Esophagus (tissue), 2 donors: ENCODE results near the gene ALKBH3. TPM values are rescaled to one million over a fixed set of nuclear protein-coding genes. Genes with fewer than 3 reads are reported as not detected.
A peak's percentile ranks its signal among the peaks of the same experiment; 100 is the strongest.

Source experiments
- H3K27ac ChIP-seq, 2 donors: one replicate each; pipeline ENCODE4 v1.5.1; 2013; ENCODE audit warnings: low read depth in 2 of 2, mild to moderate bottlenecking in 2 of 2, inconsistent platforms in 1 of 2, low read length in 1 of 2, moderate library complexity in 1 of 2
- H3K27me3 ChIP-seq, 2 donors: one replicate each; pipeline ENCODE4 v1.6.1; 2013; ENCODE audit warnings: low read length in 2 of 2, control low read depth in 1 of 2, mild to moderate bottlenecking in 1 of 2; ENCODE audit not compliant: insufficient read depth in 2 of 2, control insufficient read depth in 1 of 2
- H3K36me3 ChIP-seq, 2 donors: one replicate each; pipeline ENCODE4 v1.6.1; 2013; ENCODE audit warnings: low read length in 1 of 2; ENCODE audit not compliant: control insufficient read depth in 2 of 2, insufficient read depth in 2 of 2
- H3K4me1 ChIP-seq, 2 donors: one replicate each; pipeline ENCODE4 v1.6.1; 2013; ENCODE audit warnings: low read length in 1 of 2; ENCODE audit not compliant: control insufficient read depth in 2 of 2, insufficient read depth in 2 of 2
- H3K4me3 ChIP-seq, 2 donors: one replicate each; pipeline ENCODE4 v1.5.1; 2013; ENCODE audit warnings: low read length in 2 of 2, mild to moderate bottlenecking in 2 of 2, low read depth in 1 of 2, moderate library complexity in 1 of 2
- H3K9me3 ChIP-seq, 2 donors: one replicate each; pipeline ENCODE4 v1.6.1; 2013; ENCODE audit warnings: mild to moderate bottlenecking in 2 of 2, low read depth in 1 of 2, low read length in 1 of 2, moderate library complexity in 1 of 2; ENCODE audit not compliant: control insufficient read depth in 2 of 2, insufficient read depth in 1 of 2
- WGBS, 2 donors: extraction: QIAGEN DNeasy Blood & Tissue Kit; methylation state at CpG; one replicate each; pipeline ENCODE4 v1.1.7; 2013; 5-methylcytosine and 5-hydroxymethylcytosine counted together
- polyA plus RNA-seq, 2 donors: library from polyadenylated mRNA; stranded (reverse); fragments of 200-250 nt; gene quantifications; one replicate each; pipeline ENCODE4 v1.2.3, GENCODE V29; 2013
- donor health status: healthy with polysubstance abuse.
- donor health status: Bipolar disorder and iron deficiency.

ALKBH3 gene
- polyA plus RNA-seq, 2 donors, result 15.3 to 23.2 TPM

DNA sequence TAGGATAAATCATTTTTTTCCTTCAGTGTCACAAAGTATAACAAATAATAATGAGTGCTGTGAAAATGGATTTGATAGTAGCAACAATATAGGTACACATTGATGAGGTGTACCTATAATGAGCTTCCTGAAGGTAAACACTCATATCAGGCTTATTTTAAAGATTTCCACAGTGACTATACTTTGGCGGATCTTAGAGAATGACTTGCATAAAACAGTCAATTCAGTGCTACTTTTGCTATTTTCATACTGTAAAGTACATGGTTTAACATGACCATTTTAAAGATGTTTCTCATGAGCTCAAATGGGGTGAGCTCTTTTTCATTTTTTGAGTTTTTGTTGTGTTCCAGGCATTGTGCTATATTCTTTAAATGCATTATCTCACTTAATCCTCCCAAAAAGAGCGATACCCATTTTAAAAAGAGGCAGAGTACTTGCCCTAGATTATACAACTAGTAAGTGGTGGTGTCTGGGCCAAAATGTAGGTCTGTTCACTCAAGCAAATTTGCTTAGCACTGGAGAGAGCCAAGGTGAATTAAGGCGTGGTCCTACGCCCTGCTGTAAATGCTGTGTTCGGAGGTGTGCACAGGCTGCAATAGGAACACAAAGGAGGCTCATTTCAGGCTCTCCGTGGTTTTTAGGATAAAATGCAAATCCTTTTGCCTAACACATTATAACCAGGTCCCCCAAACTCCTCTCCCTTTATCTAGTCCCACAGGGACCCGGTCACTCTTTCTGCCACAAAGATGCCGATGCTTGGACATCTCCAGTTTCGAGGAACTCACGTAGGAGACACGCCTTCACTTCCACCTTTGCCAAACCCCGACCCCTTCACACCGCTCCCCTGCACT is 617 bp upstream of the ALKBH3 start:
- WGBS, 2 donors, result 43 to 48% methylated on average over 13 of the region's 13 CpGs
- Histone ChIP-seq H3K4me1 (no peaks in the 10 kb centered on the region), H3K4me3 (peak overlapping the region; percentile 74 to 93), H3K36me3 (peaks cover 0 to 4% of the 10 kb centered on the region in 2 donors), H3K27ac (no peak overlapping the region), H3K27me3 (no peaks in the 10 kb centered on the region), H3K9me3 (no peaks in the 10 kb centered on the region)

DNA sequence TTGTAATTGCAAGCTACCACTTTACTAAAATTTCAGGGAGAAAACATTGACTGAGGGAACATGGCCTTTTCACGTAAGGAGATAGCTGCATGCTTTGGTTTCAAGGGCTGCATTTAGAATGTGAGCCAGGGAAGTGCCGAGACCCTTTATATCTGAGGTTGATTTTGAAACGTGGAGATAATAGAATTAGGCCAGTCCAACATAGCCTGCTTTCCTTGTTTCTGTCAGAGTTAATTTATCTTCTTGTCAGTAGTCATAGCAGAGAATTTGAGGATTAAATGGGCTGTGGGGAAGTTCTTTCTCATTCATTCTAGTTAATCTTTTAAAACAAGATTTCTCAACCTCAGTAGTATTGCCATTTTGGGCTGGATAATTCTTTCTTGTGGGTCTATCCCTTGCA is 12.2 kb downstream of the ALKBH3 start:
- H3K9me3 ChIP-seq, result no peaks in the 10 kb centered on the region
- peaks cover 2 to 11% of the 10 kb centered on the region in 2 donors for H3K36me3 ChIP-seq
- no peaks in the 10 kb centered on the region for H3K4me1 ChIP-seq
- no peak overlapping the region for H3K27ac ChIP-seq
- no peaks in the 10 kb centered on the region for H3K27me3 ChIP-seq
- no peak overlapping the region for H3K4me3 ChIP-seq
- WGBS, 2 donors, result 39 to 53% methylated on average over 3 of the region's 3 CpGs

DNA sequence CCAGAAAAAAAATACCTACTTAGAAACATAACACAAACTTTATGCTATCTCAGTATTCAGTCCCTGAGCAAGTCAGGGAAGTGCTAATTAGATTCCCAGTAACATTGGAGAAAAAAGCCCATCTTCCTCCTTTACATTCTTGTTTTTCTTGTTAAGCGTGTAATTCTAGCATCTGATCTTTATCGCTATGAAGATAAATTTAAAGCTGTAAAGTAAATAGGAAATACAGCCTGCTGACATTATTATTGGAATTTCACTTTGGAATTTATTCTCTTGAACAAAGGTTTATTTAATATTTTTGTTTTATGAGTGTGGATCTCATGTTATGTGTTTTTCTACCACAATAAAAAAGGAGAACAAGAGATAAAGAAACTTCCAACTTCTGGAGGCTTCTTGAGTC is 13.9 kb downstream of the ALKBH3 start:
- H3K36me3 ChIP-seq, result peaks cover 7 to 23% of the 10 kb centered on the region in 2 donors
- H3K27ac ChIP-seq, result no peak overlapping the region
- 59 to 64% methylated on average over 2 of the region's 2 CpGs for WGBS, 2 donors
- H3K4me1 ChIP-seq, result no peaks in the 10 kb centered on the region
- no peaks in the 10 kb centered on the region for H3K27me3 ChIP-seq
- no peaks in the 10 kb centered on the region for H3K9me3 ChIP-seq
- no peak overlapping the region for H3K4me3 ChIP-seq

DNA sequence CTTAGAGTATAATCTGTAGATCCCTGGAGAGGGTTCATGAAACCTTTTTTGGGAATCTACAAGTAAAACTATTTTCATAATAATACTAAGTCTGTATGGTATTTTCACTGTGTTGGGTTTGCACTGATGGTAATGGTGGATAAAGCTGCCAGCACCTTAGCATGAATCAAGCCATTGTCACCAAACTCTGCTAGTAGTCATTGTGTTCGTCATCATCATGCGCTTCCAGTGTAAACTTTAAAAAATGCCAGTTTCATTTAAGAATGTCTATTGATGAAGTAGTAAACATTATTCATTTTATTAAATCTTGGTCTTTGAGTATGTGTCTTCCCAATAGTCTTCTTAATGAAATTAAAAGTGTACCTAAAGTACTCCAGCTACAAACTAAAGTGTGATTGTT is 15.0 kb downstream of the ALKBH3 start:
- Histone ChIP-seq H3K27me3 (no peaks in the 10 kb centered on the region), H3K4me1 (no peaks in the 10 kb centered on the region), H3K27ac (no peak overlapping the region), H3K9me3 (no peaks in the 10 kb centered on the region), H3K4me3 (no peak overlapping the region), H3K36me3 (peaks cover 7 to 23% of the 10 kb centered on the region in 2 donors)
- WGBS, 2 donors, result 95 to 97% methylated on average over 2 of the region's 2 CpGs

DNA sequence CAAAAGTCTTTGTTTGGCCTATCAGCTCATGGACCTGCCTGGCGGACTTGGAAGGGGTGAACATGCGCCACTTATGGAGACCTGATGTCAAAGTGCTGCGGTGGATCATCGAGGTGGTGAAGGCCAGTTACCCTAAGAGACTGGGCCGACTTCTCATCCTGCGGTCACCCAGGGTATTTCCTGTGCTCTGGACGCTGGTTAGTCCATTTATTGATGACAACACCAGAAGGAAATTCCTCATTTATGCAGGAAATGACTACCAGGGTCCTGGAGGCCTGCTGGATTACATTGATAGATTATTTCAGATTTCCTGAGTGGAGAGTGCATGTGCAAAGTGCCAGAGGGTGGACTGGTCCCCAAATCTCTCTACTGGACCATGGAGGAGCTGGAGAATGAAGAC is 17.9 kb downstream of the ALKBH3 start:
- no peak overlapping the region for H3K27ac ChIP-seq
- no peak overlapping the region for H3K4me3 ChIP-seq
- WGBS, 2 donors, result 92% methylated on average over 7 of the region's 7 CpGs
- no peaks in the 10 kb centered on the region for H3K4me1 ChIP-seq
- no peaks in the 10 kb centered on the region for H3K27me3 ChIP-seq
- H3K9me3 ChIP-seq, result no peaks in the 10 kb centered on the region
- peaks cover 15 to 19% of the 10 kb centered on the region in 2 donors for H3K36me3 ChIP-seq

DNA sequence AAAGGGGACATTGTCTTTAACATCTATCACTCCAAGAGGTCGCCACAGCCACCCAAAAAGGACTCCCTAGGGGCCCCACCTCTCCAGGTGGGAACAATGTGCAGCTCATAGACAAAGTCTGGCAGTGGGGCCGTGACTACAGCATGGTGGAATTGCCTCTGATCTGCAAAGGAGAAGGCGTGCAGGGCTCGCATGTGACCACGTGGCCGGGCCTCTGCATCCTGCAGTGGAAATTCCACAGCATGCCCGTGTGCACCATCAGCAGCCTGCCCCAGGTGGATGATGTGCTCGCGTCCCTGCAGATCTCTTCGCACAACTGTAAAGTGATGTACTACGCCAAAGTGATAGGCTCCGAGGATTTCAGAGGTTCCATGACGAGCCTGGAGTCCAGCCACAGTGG is 18.5 kb downstream of the ALKBH3 start:
- peaks cover 15 to 19% of the 10 kb centered on the region in 2 donors for H3K36me3 ChIP-seq
- H3K27ac ChIP-seq, result no peak overlapping the region
- H3K4me1 ChIP-seq, result no peaks in the 10 kb centered on the region
- no peak overlapping the region for H3K4me3 ChIP-seq
- H3K9me3 ChIP-seq, result no peaks in the 10 kb centered on the region
- WGBS, 2 donors, result 88 to 89% methylated on average over 13 of the region's 13 CpGs
- H3K27me3 ChIP-seq, result no peaks in the 10 kb centered on the region

DNA sequence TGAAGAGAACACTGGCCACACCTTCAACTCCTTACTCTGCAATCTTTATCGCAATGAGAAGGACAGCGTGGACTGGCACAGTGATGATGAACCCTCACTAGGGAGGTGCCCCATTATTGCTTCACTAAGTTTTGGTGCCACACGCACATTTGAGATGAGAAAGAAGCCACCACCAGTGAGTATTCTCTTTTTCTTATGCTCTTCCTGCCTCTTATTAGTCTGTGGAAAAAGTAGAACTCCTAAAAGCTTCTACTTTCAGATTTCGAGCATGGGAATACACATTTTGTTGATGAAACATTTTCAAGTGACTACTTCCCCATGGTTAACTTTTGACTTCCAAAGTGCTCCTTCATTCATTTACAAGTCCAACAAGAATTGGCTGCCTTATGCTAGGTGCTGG is 20.9 kb downstream of the ALKBH3 start:
- Histone ChIP-seq H3K27ac (no peak overlapping the region), H3K4me1 (no peaks in the 10 kb centered on the region), H3K36me3 (peaks cover 15 to 16% of the 10 kb centered on the region in 2 donors), H3K9me3 (no peaks in the 10 kb centered on the region), H3K27me3 (no peaks in the 10 kb centered on the region), H3K4me3 (no peak overlapping the region)
- WGBS, 2 donors, result 96 to 97% methylated on average over 4 of the region's 4 CpGs

DNA sequence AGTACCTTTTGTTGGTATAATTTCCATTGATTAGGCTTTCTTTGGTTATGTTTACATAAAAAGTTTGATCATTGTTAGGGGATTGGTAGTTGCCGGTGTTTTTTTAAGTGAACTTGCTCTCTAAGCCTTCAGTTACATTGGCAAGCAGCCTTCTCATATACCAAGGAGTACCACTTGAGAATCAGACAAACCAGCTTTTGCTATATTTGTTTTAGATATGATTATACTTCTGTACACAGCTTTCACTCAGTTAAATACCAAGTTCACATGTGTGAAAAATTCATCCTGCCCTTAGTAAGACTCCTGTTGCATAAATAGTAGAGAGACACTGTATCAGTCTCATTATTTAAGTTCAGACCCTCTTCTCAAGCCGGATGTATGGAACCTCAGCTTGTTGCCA is 22.4 kb downstream of the ALKBH3 start:
- Histone ChIP-seq H3K9me3 (no peaks in the 10 kb centered on the region), H3K4me3 (no peak overlapping the region), H3K27ac (no peak overlapping the region), H3K4me1 (no peaks in the 10 kb centered on the region), H3K36me3 (peaks cover 12 to 17% of the 10 kb centered on the region in 2 donors), H3K27me3 (no peaks in the 10 kb centered on the region)
- WGBS, 2 donors, result 82 to 89% methylated on average over 2 of the region's 2 CpGs

DNA sequence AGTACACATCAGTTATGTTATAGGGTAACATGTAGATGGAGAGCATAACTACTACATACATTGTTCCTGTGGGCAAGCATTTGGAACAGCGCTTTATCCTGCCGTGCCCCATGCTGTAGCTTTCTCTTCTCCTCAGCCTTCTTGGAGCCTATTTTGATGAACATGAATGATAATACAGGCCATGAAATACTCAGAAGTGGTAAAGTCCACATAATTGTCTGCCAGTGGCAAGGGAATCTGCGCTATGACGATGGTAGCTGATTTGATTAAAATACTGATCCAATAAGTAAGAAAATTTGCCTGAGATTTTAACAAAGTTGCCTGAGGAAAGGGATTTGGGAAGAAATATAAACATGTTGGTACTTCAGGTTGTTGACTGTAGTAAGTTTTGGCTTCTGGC is 23.3 kb downstream of the ALKBH3 start:
- no peak overlapping the region for H3K4me3 ChIP-seq
- no peak overlapping the region for H3K27ac ChIP-seq
- H3K9me3 ChIP-seq, result no peaks in the 10 kb centered on the region
- H3K4me1 ChIP-seq, result no peaks in the 10 kb centered on the region
- H3K36me3 ChIP-seq, result peaks cover 12 to 15% of the 10 kb centered on the region in 2 donors
- 93 to 97% methylated on average over 4 of the region's 4 CpGs for WGBS, 2 donors
- no peaks in the 10 kb centered on the region for H3K27me3 ChIP-seq
